NOMO-1 (cell line): ENCODE measurements around the gene CSTB.
"Not testable (repeated sequence)": the region's sequence is repeated elsewhere in the genome, so short reads cannot be mapped to it uniquely, and the experiment has no call there.

ENCODE experiments used
- DNase-seq, 2 experiments: peaks; one replicate each; lab custom pipeline; 2025; ENCODE audit not compliant: unreplicated experiment in 2 of 2; lab: John Stamatoyannopoulos, UW

Gene CSTB

GRCh38 chr21:43775795-43776430 lies at the start of gene CSTB:
TSS of gene CSTB (minus strand) at chr21:43776308. CDS start at chr21:43776269, 39 bp downstream.
- peak; percentile 57 to 65 for DNase-seq

- DNase-seq, result no peak
Observed at GRCh38 chr21:43825242-43825935, 49.3 kb upstream of the CSTB start.

GRCh38 chr21:43824333-43825241 lies 48.5 kb upstream of the CSTB start:
- no peak for DNase-seq

GRCh38 chr21:43822741-43823140 lies 46.6 kb upstream of the CSTB start:
- DNase-seq, result not testable (repeated sequence)

GRCh38 chr21:43822166-43822565 lies 46.1 kb upstream of the CSTB start:
- DNase-seq, result not testable (repeated sequence)

GRCh38 chr21:43820466-43820865 lies 44.4 kb upstream of the CSTB start:
- no peak for DNase-seq

GRCh38 chr21:43819511-43820405 lies 43.6 kb upstream of the CSTB start:
- no peak for DNase-seq

- peak; percentile 75 to 86 for DNase-seq
Observed at GRCh38 chr21:43818685-43819084, 42.6 kb upstream of the CSTB start.

- DNase-seq, result peak in 1 of 2 experiments; percentile 21
Observed at GRCh38 chr21:43817157-43818086, 41.3 kb upstream of the CSTB start.

GRCh38 chr21:43816611-43817071 lies 40.5 kb upstream of the CSTB start:
- no peak for DNase-seq

- DNase-seq, result no peak
Observed at GRCh38 chr21:43815991-43816390, 39.9 kb upstream of the CSTB start.

- no peak for DNase-seq
Observed at GRCh38 chr21:43815107-43815613, 39.1 kb upstream of the CSTB start.

- DNase-seq, result no peak
Observed at GRCh38 chr21:43814215-43815106, 38.4 kb upstream of the CSTB start.

GRCh38 chr21:43813656-43813980 lies 37.5 kb upstream of the CSTB start:
- DNase-seq, result no peak

GRCh38 chr21:43812957-43813655 lies 37.0 kb upstream of the CSTB start:
- DNase-seq, result no peak

GRCh38 chr21:43812139-43812821 lies 36.2 kb upstream of the CSTB start:
- peak; percentile 37 to 54 for DNase-seq
